Activated naive CD8-positive, alpha-beta T cell treated with anti-CD3 and anti-CD28 coated beads, Interleukin-2, amount 50 U/mL, for 24 hours (primary cell): ENCODE measurements around the gene CCNY.

Source experiments
- ATAC-seq: fragments of 150-1000 bp; cut with Tn5 transposase; one replicate; pipeline ENCODE4 v1.10.0; 2021
- DNase-seq: peaks from one replicate; pipeline ENCODE4 v3.0.0; 2021
- H3K27ac Mint-ChIP-seq: one replicate; pipeline ENCODE4 v1.8.0; 2021; ENCODE audit warnings: mild to moderate bottlenecking, mixed read lengths
- H3K27me3 Mint-ChIP-seq: one replicate; pipeline ENCODE4 v1.8.0; 2021; ENCODE audit warnings: mixed read lengths
- H3K36me3 Mint-ChIP-seq: one replicate; pipeline ENCODE4 v1.8.0; 2021; ENCODE audit warnings: low read depth, mixed read lengths
- H3K4me1 Mint-ChIP-seq: one replicate; pipeline ENCODE4 v1.8.0; 2021; ENCODE audit warnings: mixed read lengths
- H3K4me3 Mint-ChIP-seq: one replicate; pipeline ENCODE4 v1.8.0; 2021; ENCODE audit warnings: mild to moderate bottlenecking, moderate library complexity, mixed read lengths
- H3K9me3 Mint-ChIP-seq: one replicate; pipeline ENCODE4 v1.8.0; 2021; ENCODE audit warnings: mixed read lengths

Gene CCNY

DNA sequence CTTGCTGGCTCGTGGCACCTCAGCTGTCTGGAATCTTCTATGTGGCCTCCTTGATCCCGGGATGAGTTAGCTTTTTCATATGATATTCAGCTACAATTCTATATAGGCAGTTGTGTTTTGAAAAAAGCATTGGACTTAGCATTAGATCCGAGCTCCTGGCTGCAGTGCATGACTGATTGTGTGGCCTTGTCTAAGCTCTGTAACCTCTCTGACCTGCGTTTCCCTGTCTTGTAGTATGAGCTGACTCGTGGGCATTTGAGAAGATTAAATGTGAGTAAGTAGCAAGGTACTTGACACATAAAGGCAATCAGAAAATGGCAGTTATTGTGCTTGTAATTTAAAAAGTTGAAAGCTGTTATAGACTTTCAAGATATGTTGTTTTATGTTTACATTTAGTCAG lies 85.9 kb downstream of the CCNY start:
- DNase-seq (no peak), ATAC-seq (no peak)
- Mint-ChIP-seq H3K36me3 (peaks cover 2% of the 10 kb centered on the region), H3K4me3 (no peak overlapping the region), H3K9me3 (no peaks in the 10 kb centered on the region), H3K27ac (no peak overlapping the region), H3K4me1 (peaks cover 58% of the 10 kb centered on the region), H3K27me3 (no peaks in the 10 kb centered on the region)

DNA sequence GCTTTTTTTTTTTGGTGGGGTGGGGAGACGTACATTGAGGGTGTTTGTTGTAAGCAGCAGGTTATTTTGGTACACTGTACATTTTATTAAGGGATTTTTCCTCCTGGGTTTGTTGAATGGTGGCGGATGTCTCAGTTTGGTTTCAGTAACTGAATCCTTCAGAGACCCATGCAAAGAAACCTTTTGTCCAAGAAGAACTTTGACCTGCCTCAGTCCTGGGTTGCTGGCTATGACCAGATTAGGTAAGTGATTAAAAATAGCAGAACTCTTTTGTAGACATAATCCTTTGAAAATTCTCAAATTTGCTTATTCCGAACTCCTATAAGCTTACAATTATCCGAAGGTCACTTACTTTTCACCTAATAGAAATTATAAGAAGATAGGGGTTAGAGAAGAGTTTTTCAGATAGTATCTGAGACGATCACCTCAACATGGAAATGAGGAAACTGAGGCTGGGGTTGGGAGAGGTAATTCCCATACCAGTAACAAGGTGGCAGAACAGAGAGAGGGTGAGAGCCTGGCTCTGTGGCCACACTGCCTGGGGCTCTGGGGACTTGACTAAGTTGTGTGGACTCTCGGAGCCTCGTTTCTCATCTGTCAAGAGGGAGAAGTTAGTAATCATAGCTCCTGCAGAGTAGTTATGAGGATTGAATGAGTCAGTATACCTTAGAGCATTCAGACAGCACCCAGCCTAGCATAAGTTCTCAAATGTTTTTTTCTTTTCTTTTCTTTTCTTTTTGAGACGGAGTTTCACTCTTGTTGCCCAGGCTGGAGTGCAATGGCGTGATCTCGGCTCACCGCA lies 87.4 kb downstream of the CCNY start:
- H3K27ac Mint-ChIP-seq: no peak overlapping the region
- ATAC-seq (no peak), DNase-seq (no peak)
- H3K9me3 Mint-ChIP-seq: no peaks in the 10 kb centered on the region
- H3K36me3 Mint-ChIP-seq: peaks cover 5% of the 10 kb centered on the region
- no peak overlapping the region for H3K4me3 Mint-ChIP-seq
- peaks cover 57% of the 10 kb centered on the region for H3K4me1 Mint-ChIP-seq
- no peaks in the 10 kb centered on the region for H3K27me3 Mint-ChIP-seq

DNA sequence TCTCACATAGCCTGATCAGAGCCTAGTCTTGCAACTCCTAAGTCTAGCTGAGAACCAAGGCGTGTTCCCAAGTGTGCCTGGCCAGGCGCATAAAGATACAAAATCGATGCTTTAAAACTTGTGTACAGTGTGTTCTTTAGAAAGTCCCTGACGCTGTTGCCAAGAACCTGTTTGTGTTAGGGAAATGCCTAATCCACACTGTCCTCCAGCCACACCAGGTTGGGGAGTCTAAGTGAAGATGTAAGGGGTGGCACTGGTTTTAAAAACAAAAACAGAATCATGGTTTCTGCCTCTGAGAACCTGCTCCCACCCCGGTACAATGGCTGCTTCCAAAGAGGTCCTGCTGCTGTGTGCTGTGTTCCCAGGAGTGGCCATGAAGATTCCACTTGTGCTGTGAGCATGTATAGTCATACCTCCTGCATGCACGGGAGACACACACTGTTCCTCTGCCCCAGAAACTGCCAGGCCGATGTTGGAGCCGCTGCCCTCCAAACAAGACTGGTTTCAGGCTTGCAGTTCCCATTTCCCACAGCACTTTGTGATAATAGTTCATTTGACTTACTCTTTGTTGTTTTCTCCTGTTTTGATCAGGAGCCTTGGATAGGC lies 88.5 kb downstream of the CCNY start:
- no peak for ATAC-seq
- DNase-seq: no peak
- Mint-ChIP-seq H3K4me1 (peaks cover 52% of the 10 kb centered on the region), H3K27me3 (no peaks in the 10 kb centered on the region), H3K9me3 (no peaks in the 10 kb centered on the region), H3K36me3 (peaks cover 3% of the 10 kb centered on the region), H3K4me3 (no peak overlapping the region), H3K27ac (no peak overlapping the region)

DNA sequence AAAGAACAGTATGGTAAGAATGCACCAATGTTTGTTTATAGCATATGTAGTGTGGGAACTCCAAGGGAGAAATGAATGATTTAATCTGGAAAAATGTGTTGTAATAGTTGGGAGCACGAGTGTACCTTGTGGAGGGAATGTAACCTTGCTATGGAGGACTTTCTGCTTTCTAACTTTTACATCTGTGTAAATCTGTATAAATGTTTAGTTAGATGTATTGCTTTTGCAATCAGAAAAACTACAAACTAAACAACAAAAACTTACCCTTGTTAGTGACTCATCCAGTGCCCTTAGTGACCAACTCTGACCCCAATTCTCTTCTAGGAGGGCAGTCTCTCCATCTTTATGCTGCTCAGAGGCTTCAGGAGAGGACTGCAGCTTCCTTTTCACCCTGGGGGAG lies 89.3 kb downstream of the CCNY start:
- Mint-ChIP-seq H3K4me1 (peaks cover 44% of the 10 kb centered on the region), H3K27ac (no peak overlapping the region), H3K9me3 (no peaks in the 10 kb centered on the region), H3K27me3 (no peaks in the 10 kb centered on the region), H3K36me3 (peaks cover 5% of the 10 kb centered on the region), H3K4me3 (no peak overlapping the region)
- ATAC-seq: no peak
- no peak for DNase-seq

DNA sequence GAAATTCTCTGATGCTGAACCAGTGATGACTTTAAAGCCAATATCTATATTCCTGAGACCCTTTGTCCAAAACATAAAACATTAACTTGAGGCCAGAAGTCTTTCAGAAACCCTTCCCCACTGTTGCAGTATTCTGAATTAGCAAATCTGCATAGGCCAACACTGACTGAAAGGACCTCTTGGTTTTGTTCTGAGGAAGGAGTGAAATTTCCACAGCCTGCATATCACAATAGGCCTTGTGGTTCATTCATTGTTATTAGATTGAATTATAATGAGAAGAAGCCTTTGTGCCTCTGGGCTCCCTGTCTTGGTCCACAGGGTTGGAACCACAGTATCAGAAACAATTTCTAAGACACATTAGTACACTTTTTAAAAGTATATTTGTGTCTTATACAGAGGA lies 90.3 kb downstream of the CCNY start:
- peaks cover 43% of the 10 kb centered on the region for H3K4me1 Mint-ChIP-seq
- H3K36me3 Mint-ChIP-seq: peaks cover 5% of the 10 kb centered on the region
- no peak overlapping the region for H3K27ac Mint-ChIP-seq
- H3K27me3 Mint-ChIP-seq: no peaks in the 10 kb centered on the region
- no peak for DNase-seq
- ATAC-seq: no peak
- H3K9me3 Mint-ChIP-seq: no peaks in the 10 kb centered on the region
- no peak overlapping the region for H3K4me3 Mint-ChIP-seq

DNA sequence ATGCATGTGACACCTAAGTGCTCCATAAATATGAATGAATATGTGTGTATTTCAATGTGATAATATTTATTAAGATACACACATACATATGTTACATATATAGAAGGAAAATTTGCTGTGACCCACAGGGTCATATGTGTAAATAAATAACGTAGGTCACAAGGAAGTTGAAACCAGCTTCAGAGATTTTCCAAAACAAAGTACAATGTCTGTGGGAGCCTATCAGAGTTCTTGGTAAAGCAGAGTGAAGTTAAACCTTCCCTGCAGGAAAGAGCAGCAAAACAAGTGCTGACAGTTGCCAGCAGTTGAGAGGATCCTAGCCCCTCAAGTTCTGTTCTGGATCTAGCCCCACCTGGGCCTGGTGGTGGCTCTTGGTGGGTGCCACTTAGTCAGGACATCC lies 91.2 kb downstream of the CCNY start:
- H3K4me3 Mint-ChIP-seq: no peak overlapping the region

DNA sequence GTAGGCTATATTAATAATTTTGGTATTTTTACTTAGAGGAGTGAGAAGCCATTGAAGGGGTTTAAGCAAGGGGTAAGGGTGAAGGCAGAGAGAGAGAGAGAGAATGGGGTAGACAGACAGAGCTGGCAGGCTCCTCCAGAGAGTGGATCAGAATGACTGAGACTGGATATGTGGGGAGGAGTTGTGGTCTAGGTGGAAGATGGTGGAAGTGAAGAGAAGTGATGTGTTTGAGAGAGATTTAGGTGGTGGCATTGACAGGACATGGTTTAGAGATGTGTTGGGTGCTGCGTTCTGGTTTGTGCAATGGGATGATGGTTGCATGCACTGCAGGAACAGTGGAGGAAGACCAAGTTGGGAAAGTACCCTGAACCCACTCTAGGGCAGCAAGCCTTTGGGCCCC lies 92.2 kb downstream of the CCNY start:
- no peak overlapping the region for H3K4me3 Mint-ChIP-seq
- peak overlapping the region; percentile 6 for H3K27ac Mint-ChIP-seq
- H3K27me3 Mint-ChIP-seq: no peaks in the 10 kb centered on the region
- H3K9me3 Mint-ChIP-seq: no peaks in the 10 kb centered on the region
- peaks cover 5% of the 10 kb centered on the region for H3K36me3 Mint-ChIP-seq
- no peak for ATAC-seq
- DNase-seq: no peak
- H3K4me1 Mint-ChIP-seq: peaks cover 49% of the 10 kb centered on the region

More for the DNA sequence above, 91.2 kb downstream of the CCNY start:
- no peak for ATAC-seq
- no peak for DNase-seq
- Mint-ChIP-seq H3K4me1 (peaks cover 46% of the 10 kb centered on the region), H3K27me3 (no peaks in the 10 kb centered on the region), H3K9me3 (no peaks in the 10 kb centered on the region), H3K36me3 (peaks cover 5% of the 10 kb centered on the region), H3K27ac (no peak overlapping the region)

DNA sequence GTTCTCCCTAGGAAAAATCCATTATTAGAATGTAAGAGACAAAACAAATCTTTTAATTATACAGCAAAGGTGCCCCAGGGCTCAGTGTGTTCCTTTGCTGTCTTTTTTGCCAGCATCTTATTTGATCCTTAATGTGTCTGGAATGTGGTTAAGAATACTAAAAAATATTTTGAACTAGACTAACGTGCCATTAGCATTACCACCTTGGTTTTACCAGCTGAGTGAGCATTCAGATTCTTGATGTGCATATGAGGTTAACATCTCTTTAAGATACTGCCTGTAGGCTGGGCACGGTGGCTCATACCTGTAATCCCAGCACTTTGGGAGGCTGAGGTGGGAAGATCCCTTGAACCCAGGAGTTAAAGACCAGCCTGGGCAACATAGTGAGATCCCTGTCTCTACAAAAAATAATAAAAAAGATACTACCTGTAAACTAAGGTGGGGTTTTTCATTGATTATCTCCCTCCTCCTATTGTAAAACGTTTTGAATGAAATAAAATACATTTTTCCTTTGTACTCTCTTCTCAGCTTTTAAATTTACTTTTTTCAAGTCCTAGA lies 96.6 kb downstream of the CCNY start:
- ATAC-seq (no peak), DNase-seq (no peak)
- Mint-ChIP-seq H3K4me1 (peaks cover 42% of the 10 kb centered on the region), H3K9me3 (peaks cover 13% of the 10 kb centered on the region), H3K36me3 (peaks cover 26% of the 10 kb centered on the region), H3K4me3 (no peak overlapping the region), H3K27me3 (no peaks in the 10 kb centered on the region), H3K27ac (no peak overlapping the region)

DNA sequence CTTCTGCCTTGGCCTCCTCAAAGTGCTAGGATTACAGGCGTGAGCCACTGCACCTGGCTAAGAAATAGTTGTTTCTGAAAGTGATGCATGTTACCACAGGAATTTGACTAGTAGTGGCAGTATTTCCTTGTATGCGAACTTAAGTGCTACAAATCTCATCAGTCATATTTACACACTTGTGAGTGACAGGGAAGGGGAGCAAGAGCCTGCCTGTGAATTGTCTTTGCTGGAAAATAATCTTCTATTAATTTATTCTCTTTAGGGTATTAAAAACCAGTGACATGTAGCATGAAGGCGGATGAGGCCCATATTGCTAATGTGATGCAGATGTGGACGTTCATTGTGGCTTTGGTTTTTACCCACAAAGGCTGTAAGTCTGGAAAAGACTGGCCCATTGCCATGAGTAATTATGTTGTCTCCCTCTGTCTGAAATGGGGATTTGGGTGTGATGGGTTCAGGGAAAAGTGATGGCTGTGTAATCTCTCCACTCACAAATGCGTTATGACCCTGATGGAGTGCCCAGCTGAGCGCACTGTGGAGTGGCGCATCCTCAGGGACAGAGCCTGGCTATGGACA lies 97.6 kb downstream of the CCNY start:
- Mint-ChIP-seq H3K27ac (peak overlapping the region; percentile 16), H3K4me1 (peaks cover 31% of the 10 kb centered on the region), H3K4me3 (no peak overlapping the region), H3K36me3 (peaks cover 30% of the 10 kb centered on the region), H3K9me3 (peaks cover 20% of the 10 kb centered on the region), H3K27me3 (no peaks in the 10 kb centered on the region)
- DNase-seq: no peak
- peak; percentile 68 for ATAC-seq

DNA sequence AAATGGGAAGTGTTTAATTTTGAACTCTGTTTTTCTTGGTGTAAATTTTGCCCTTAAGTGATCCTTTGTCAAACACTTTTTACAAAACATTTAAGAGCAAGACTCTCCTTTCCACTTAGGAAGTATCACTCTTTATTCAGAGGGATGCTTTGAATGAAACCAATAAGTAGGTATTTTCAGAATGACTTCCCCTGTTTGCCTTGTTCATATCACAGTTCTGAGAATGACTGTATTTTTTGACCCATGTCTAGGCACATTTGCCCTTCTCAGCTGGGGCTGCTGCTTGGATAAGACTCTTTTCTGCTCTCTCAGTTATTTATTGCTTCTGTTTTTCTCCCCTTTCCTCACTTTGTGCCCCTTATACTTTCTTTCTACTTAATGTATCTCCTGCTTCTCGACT lies 98.2 kb downstream of the CCNY start:
- no peak overlapping the region for H3K4me3 Mint-ChIP-seq
- peaks cover 26% of the 10 kb centered on the region for H3K9me3 Mint-ChIP-seq

DNA sequence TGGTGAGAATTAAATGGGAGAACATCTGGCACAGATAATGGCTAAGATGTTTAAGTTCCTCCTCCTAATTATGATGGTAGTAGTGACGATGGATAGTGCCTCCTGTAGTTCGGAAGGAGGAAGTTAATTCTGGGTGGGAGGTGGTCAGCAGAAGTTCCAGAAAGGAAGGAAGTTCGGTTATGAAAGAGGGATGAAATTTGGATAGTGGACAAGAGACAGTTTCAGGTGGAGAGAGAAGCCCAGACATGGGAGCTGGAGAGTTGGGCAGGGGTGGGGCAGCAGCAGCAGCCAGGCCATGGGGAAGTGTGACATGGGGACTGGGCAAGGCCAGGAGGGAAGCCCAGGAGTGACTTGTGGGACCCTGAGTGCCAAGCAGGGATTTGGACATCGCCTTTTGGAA lies 99.5 kb downstream of the CCNY start:
- Mint-ChIP-seq H3K9me3 (peaks cover 33% of the 10 kb centered on the region), H3K4me3 (no peak overlapping the region), H3K36me3 (peaks cover 38% of the 10 kb centered on the region), H3K27me3 (no peaks in the 10 kb centered on the region), H3K27ac (peak overlapping the region; percentile 6), H3K4me1 (peaks cover 37% of the 10 kb centered on the region)
- no peak for DNase-seq
- ATAC-seq: no peak

More for the DNA sequence above, 98.2 kb downstream of the CCNY start:
- Mint-ChIP-seq H3K4me1 (peaks cover 32% of the 10 kb centered on the region), H3K27ac (peak overlapping the region; percentile 16), H3K36me3 (peaks cover 36% of the 10 kb centered on the region), H3K27me3 (no peaks in the 10 kb centered on the region)
- peak; percentile 49 for ATAC-seq
- no peak for DNase-seq

DNA sequence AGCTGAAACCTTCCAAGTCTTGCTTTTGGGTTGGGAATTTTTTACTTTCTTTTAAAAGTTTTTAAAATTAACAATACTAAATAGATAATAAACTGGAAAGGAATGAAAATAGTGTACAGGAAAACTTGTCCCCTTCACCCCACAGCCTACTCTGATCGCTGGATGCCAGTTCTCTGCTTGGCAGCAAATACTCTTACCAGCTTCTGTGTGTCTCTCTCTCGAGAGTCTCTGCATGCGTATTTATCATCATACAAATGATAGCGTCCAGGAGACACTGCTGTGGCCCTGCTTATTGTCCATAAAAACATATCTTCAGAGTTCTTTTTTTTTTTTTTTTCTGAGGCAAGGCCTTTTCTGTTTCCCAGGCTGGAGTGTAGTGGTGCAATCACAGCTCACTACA lies 101.5 kb downstream of the CCNY start:
- ATAC-seq (no peak), DNase-seq (no peak)
- Mint-ChIP-seq H3K36me3 (peaks cover 50% of the 10 kb centered on the region), H3K4me3 (no peak overlapping the region), H3K27me3 (no peaks in the 10 kb centered on the region), H3K9me3 (peaks cover 51% of the 10 kb centered on the region), H3K27ac (no peak overlapping the region), H3K4me1 (peaks cover 44% of the 10 kb centered on the region)

DNA sequence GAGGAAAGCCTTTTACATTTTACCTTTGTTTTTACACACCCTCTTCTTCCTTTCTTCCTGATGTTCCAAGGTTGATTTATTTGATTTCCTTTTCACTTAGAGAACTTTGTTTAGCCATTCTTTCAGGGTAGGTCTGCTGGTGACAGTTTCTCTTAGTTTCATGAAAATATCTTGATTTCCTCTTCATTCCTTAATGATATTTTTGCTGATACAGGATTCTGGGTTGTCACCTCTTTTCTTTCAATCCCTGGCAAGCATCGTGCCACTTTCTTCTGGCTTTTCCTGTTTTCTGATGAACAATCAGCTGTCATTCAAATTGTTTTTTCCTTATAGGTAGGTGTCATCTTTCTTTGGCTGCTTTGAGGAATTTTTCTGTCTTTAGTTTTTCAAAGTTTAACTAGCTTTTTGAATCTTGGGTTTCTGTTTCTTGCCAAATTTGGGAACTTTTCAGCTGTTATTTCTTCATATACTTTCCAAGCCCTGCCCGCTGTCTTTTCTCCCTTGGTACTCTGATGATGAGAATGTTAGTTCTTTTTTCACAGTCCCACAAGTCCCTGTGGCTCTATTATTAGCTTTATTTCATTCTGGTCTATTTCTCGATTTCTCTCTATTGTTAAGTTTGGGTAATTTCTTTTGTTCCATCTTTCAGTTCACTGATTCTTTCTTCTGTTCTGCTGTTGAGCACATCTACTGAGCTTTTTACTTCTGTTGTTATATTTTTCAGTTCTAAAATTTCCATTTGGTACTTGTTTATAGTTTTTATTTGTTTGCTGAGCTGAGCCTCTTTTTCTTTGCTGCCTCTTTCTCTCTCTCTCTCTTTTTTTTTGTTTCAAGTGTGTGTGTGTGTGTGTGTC lies 102.6 kb downstream of the CCNY start:
- Mint-ChIP-seq H3K9me3 (peaks cover 58% of the 10 kb centered on the region), H3K4me1 (peaks cover 40% of the 10 kb centered on the region), H3K27ac (no peak overlapping the region), H3K4me3 (no peak overlapping the region), H3K36me3 (peaks cover 58% of the 10 kb centered on the region), H3K27me3 (no peaks in the 10 kb centered on the region)
- no peak for ATAC-seq
- no peak for DNase-seq

DNA sequence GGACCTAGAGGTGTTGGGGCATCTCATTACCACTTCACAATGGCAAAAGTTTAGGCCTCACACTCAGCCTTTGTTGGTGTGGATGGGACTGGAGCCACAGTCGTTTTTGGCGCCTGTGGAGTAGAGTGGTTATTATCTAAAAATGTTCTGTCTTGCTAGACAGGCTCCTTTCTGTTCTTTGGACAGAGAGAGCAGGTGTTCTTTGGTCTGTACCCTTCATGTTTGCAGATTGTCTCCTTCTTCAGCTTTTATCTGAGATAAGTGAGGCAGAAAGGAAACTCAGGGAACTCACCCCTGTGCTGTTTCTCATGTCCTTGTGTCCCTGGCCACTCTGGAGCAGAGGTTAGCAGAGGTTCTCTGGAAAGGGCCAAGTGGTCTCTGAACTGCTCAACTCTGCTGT lies 103.7 kb downstream of the CCNY start:
- DNase-seq (no peak), ATAC-seq (no peak)
- peaks cover 62% of the 10 kb centered on the region for H3K36me3 Mint-ChIP-seq
- no peak overlapping the region for H3K4me3 Mint-ChIP-seq
- H3K9me3 Mint-ChIP-seq: peaks cover 64% of the 10 kb centered on the region
- no peaks in the 10 kb centered on the region for H3K27me3 Mint-ChIP-seq
- H3K4me1 Mint-ChIP-seq: peaks cover 35% of the 10 kb centered on the region
- H3K27ac Mint-ChIP-seq: no peak overlapping the region
